PFSK-1 (cell line): ENCODE results near the gene GOLGA6A.

Source experiments
- POLR2AphosphoS5 ChIP-seq: IDR thresholded peaks from 2 replicates; pipeline ENCODE4 v1.6.1; 2012; ENCODE audit warnings: low read depth, mild to moderate bottlenecking, control low read depth, low read length, moderate library complexity
- SIN3A ChIP-seq: IDR thresholded peaks from 2 replicates; pipeline ENCODE4 v1.6.1; 2012; ENCODE audit warnings: mild to moderate bottlenecking, low read length, moderate library complexity, borderline replicate concordance; ENCODE audit not compliant: insufficient read depth
- TF ChIP-seq, protein P1 (sequence below), 2 experiments: IDR thresholded peaks; 2 replicates each; pipeline versions ENCODE4 v1.6.1 to v1.8.0; 2011 to 2012; ENCODE audit warnings: low read depth in 2 of 2, low read length in 2 of 2, control low read depth in 1 of 2, inconsistent platforms in 1 of 2, mild to moderate bottlenecking in 1 of 2, moderate library complexity in 1 of 2; ENCODE audit not compliant: insufficient read depth in 1 of 2

DNA sequence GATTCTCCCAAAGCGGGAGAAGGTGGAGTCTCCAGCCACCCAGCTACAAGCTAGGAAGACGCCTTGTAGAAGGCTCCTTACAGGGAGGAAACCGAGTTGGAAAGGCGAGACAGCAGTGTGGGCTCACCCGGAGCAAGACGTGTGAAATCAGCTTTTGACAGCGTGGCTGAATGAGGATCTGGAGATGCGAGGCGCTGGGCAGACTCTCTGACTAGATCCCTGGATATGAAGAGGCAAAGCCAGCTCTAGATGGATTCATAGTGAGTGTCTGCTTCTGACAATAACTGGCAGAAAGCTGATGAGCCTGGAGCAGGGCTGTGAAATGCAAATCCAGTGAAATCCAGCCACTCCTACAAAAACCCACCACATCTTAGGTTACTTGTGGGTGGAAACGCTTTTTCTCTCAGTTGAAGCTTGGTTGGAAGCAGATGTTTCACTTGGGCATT lies 41.0 kb downstream of the GOLGA6A start:
- no peak for TF ChIP-seq SIN3A
- TF ChIP-seq POLR2AphosphoS5: no peak
- TF ChIP-seq, protein P1, sequence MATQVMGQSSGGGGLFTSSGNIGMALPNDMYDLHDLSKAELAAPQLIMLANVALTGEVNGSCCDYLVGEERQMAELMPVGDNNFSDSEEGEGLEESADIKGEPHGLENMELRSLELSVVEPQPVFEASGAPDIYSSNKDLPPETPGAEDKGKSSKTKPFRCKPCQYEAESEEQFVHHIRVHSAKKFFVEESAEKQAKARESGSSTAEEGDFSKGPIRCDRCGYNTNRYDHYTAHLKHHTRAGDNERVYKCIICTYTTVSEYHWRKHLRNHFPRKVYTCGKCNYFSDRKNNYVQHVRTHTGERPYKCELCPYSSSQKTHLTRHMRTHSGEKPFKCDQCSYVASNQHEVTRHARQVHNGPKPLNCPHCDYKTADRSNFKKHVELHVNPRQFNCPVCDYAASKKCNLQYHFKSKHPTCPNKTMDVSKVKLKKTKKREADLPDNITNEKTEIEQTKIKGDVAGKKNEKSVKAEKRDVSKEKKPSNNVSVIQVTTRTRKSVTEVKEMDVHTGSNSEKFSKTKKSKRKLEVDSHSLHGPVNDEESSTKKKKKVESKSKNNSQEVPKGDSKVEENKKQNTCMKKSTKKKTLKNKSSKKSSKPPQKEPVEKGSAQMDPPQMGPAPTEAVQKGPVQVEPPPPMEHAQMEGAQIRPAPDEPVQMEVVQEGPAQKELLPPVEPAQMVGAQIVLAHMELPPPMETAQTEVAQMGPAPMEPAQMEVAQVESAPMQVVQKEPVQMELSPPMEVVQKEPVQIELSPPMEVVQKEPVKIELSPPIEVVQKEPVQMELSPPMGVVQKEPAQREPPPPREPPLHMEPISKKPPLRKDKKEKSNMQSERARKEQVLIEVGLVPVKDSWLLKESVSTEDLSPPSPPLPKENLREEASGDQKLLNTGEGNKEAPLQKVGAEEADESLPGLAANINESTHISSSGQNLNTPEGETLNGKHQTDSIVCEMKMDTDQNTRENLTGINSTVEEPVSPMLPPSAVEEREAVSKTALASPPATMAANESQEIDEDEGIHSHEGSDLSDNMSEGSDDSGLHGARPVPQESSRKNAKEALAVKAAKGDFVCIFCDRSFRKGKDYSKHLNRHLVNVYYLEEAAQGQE (IDR thresholded peaks at IDR 0.05; ENCODE audit: insufficient read depth in 1 of 2, low read depth in 2 of 2, low read length in 2 of 2): no peak
